ENCODE data around the gene KCNK7. TPM values are rescaled to one million over a fixed set of nuclear protein-coding genes. Genes with fewer than 3 reads are reported as not detected.

The KCNK7 gene
- total and polyA plus RNA-seq, 2 experiments from 2014 or later, result 0.60 TPM; not detected in 1

DNA sequence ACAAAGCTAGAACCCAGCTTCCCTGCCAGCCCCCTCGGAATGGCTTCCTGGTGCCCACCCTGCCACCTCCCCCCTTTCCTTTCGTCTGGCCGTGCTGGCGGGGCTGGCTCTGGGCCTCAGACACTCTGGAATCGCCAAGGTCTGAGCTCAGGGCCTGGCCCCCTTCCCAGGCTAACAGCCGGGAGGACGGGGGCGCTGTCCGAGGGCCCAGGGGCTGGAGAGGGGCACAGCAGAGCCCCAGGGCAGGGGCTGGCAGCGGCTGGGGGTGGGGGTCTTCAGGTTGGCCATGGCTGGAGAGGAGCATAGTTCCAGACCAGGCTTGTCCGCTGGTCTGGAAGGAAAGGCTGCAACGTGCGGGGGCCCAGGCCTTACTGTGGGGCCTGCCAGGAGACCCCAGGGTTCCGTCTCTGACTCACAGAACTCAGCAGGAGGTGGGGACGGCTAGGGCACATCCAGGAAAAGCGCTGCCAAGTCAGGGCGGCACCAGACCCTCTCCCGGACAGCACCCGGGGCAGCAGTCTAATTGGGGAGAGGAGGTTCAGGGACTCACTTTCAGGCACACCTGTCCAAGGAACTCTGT is 36.6 kb downstream of the KCNK7 start:
- TF ChIP-seq STAT1 (IDR thresholded peaks at IDR 0.05; ENCODE audit: unreplicated experiment), result no peak
- TF ChIP-seq, protein P1, sequence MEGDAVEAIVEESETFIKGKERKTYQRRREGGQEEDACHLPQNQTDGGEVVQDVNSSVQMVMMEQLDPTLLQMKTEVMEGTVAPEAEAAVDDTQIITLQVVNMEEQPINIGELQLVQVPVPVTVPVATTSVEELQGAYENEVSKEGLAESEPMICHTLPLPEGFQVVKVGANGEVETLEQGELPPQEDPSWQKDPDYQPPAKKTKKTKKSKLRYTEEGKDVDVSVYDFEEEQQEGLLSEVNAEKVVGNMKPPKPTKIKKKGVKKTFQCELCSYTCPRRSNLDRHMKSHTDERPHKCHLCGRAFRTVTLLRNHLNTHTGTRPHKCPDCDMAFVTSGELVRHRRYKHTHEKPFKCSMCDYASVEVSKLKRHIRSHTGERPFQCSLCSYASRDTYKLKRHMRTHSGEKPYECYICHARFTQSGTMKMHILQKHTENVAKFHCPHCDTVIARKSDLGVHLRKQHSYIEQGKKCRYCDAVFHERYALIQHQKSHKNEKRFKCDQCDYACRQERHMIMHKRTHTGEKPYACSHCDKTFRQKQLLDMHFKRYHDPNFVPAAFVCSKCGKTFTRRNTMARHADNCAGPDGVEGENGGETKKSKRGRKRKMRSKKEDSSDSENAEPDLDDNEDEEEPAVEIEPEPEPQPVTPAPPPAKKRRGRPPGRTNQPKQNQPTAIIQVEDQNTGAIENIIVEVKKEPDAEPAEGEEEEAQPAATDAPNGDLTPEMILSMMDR (conservative IDR thresholded peaks at IDR 0.05; ENCODE audit: low read depth in 2 of 2), result peak; percentile 10 to 19; a peak in 1 of 4 replicates
- H3K36me3 Mint-ChIP-seq (ENCODE audit: low read depth), result no peaks in the 10 kb centered on the region; the same call in 2 of the 3 replicates
- no peak overlapping the region for H3K27ac Mint-ChIP-seq
- H3K9me2 ChIP-seq (ENCODE audit: insufficient read depth), result no peaks in the 10 kb centered on the region
- ATAC-seq (peak; percentile 6), DNase-seq (ENCODE audit: low spot score) (no peak)
- peak overlapping the region; percentile 72 for H3K4me3 ChIP-seq
- no peaks in the 10 kb centered on the region for H4K20me1 ChIP-seq (replicated peaks; ENCODE audit: insufficient read depth)
- H3K4me3 Mint-ChIP-seq, result peak overlapping the region; percentile 66
- no peaks in the 10 kb centered on the region for H3K79me2 ChIP-seq (replicated peaks; ENCODE audit: insufficient read depth)
- H2AFZ ChIP-seq, result peak overlapping the region; percentile 91
- H3K27ac ChIP-seq (ENCODE audit: low read depth), result no peak overlapping the region
- H3K4me1 Mint-ChIP-seq, result peaks cover 53% of the 10 kb centered on the region
- H3K9me3 Mint-ChIP-seq, result no peaks in the 10 kb centered on the region
- peaks cover 45% of the 10 kb centered on the region for H3K27me3 Mint-ChIP-seq (ENCODE audit: insufficient read depth, low read depth, poor library complexity)
- peaks cover 57% of the 10 kb centered on the region for H3K27me3 ChIP-seq (ENCODE audit: insufficient read depth)
- H3F3A ChIP-seq (replicated peaks; ENCODE audit: low read depth), result peaks cover 13% of the 10 kb centered on the region; the same call in 1 of the 2 replicates
- H3K4me2 ChIP-seq, result peak overlapping the region; percentile 89
- H3K4me1 ChIP-seq (ENCODE audit: insufficient read depth), result peaks cover 44% of the 10 kb centered on the region
- no peaks in the 10 kb centered on the region for H3K36me3 ChIP-seq (ENCODE audit: insufficient read depth)

DNA sequence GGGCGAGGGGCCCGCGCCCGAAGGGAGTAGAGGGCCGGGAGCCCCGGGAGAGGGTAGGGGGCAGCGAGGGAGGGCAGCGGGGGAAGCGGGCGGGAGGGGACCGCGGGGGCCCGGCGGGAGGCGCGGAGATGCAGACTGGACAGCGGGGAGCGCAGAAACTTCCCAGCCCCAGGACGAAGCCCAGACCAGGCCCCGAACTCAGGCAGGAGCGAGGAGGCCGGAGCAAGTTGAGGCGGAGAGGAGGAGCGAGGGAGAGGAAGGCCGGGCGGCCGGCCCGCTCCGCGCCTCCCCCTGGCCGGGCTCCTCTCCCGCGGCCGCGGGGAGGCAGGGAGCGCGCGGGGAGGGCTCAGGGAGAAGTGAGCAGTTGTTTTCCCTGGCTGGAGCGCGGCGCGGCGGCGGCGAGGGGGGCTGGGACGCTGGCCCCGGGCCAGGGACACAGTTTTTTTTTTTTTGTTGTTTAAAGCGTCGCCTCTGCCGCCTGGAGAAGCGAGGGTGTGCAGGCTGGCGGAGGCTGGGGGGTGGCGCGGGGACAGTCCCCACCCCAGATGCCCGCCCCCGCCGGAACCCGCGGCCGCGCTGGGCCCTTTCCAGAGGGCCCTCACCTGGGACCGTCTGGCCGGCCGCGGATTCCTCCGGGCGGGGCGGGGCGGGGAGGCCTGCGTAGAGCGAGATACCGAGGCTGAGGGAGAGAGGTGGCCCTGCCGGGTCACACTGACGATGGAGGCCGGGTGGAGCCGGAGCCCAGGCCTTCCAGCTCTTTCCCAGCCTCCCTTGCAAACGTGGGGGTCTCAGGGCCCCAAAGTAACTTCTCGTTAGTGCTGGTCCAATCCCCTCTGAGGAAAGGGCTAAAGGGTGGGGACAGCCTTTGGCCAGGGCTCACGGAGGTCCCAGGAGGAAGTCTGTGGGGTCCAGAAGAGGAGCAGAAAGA is 37.3 kb downstream of the KCNK7 start, which contains the start of gene LTBP3:
Gene LTBP3, minus strand, starts transcription at position 358 of the 928 bp plus-strand sequence. CDS start 400 bp downstream, outside the sequence.
- TF ChIP-seq ZNF114 (CRISPR knock-in tag; IDR thresholded peaks at IDR 0.05), result no peak
- TF ChIP-seq POLR2AphosphoS5 (IDR thresholded peaks at IDR 0.05; ENCODE audit: low read depth), result peak; percentile 24; the same call in 1 of the 2 replicates
- H3K36me3 ChIP-seq (ENCODE audit: insufficient read depth), result no peaks in the 10 kb centered on the region
- peak within 1 kb of the TSS; percentile 72 for H3K4me3 ChIP-seq
- DNase-seq (ENCODE audit: low spot score) (peak; percentile 80), ATAC-seq (peak; percentile 51)
- H3K9me3 Mint-ChIP-seq, result no peaks in the 10 kb centered on the region
- H3K27ac ChIP-seq (ENCODE audit: low read depth), result no peak within 1 kb of the TSS
- no peaks in the 10 kb centered on the region; the same call in 2 of the 3 replicates for H3K36me3 Mint-ChIP-seq (ENCODE audit: low read depth)
- no peaks in the 10 kb centered on the region for H3K9me2 ChIP-seq (ENCODE audit: insufficient read depth)
- peaks cover 58% of the 10 kb centered on the region for H3K27me3 ChIP-seq (ENCODE audit: insufficient read depth)
- peak within 1 kb of the TSS; percentile 75 for H3K4me3 Mint-ChIP-seq
- peak within 1 kb of the TSS; percentile 89 for H3K4me2 ChIP-seq
- peaks cover 53% of the 10 kb centered on the region for H3K4me1 Mint-ChIP-seq
- H3K27ac Mint-ChIP-seq, result no peak within 1 kb of the TSS
- peak within 1 kb of the TSS; percentile 91 for H2AFZ ChIP-seq
- no peaks in the 10 kb centered on the region for H4K20me1 ChIP-seq (replicated peaks; ENCODE audit: insufficient read depth)
- H3K79me2 ChIP-seq (replicated peaks; ENCODE audit: insufficient read depth), result no peaks in the 10 kb centered on the region
- H3K4me1 ChIP-seq (ENCODE audit: insufficient read depth), result peaks cover 47% of the 10 kb centered on the region
- peaks cover 43% of the 10 kb centered on the region for H3K27me3 Mint-ChIP-seq (ENCODE audit: insufficient read depth, low read depth, poor library complexity)
- peaks cover 11% of the 10 kb centered on the region; the same call in 1 of the 2 replicates for H3F3A ChIP-seq (replicated peaks; ENCODE audit: low read depth)

All from GM23338 (cell line).